Cardiac muscle cell (in vitro differentiated cells and primary cell): ENCODE data around the gene TAS1R3. TPM values are rescaled to one million over a fixed set of nuclear protein-coding genes. Genes with fewer than 3 reads are reported as not detected.

ENCODE experiments used
- DNase-seq, 2 donors: peaks; one replicate each; pipeline versions ENCODE4 v3.0.0 to v3.0.0-alpha.2; 2010 to 2017; ENCODE audit warnings: low read depth in 1 of 2, low spot score in 1 of 2
- H3K27ac ChIP-seq: fragments of 200-600 bp; sonication (generic); 2 replicates; pipeline ENCODE4 v1.5.1; 2016
- H3K27me3 ChIP-seq: fragments of 200-600 bp; sonication (generic); 2 replicates; pipeline ENCODE4 v1.6.0; 2016; ENCODE audit warnings: control low read depth
- H3K36me3 ChIP-seq: fragments of 200-600 bp; sonication (generic); 2 replicates; pipeline ENCODE4 v1.5.1; 2016; ENCODE audit warnings: control low read depth
- H3K4me1 ChIP-seq: fragments of 200-600 bp; sonication (generic); 2 replicates; pipeline ENCODE4 v1.8.1; 2017; ENCODE audit warnings: low read depth, mild to moderate bottlenecking, mixed run types
- H3K4me3 ChIP-seq: fragments of 200-600 bp; sonication (generic); 2 replicates; pipeline ENCODE4 v1.5.1; 2016; ENCODE audit warnings: mild to moderate bottlenecking
- H3K9me3 ChIP-seq: fragments of 200-600 bp; sonication (generic); 2 replicates; pipeline ENCODE4 v1.5.1; 2017; ENCODE audit warnings: low read depth, mild to moderate bottlenecking, control low read depth
- polyA plus RNA-seq: library from polyadenylated mRNA; unstranded; fragments of >200 nt; fragmentation: Nextera tagmentation; extraction: Ambion mirVana; gene quantifications from 2 replicates; pipeline ENCODE4 v1.2.1, GENCODE V29; 2016
- total RNA-seq: library from RNA; depleted of rRNA; stranded (reverse); fragments of >200 nt; gene quantifications from 2 replicates; pipeline ENCODE4 v1.2.3, GENCODE V29; 2016
- TF ChIP-seq, protein P1 (sequence below): IDR thresholded peaks from 2 replicates; pipeline ENCODE4 v1.5.1; 2012; ENCODE audit warnings: low read depth, mild to moderate bottlenecking, low read length

The TAS1R3 gene
- total and polyA plus RNA-seq, 2 experiments from 2014 or later = 0.32 to 1.1 TPM

DNA sequence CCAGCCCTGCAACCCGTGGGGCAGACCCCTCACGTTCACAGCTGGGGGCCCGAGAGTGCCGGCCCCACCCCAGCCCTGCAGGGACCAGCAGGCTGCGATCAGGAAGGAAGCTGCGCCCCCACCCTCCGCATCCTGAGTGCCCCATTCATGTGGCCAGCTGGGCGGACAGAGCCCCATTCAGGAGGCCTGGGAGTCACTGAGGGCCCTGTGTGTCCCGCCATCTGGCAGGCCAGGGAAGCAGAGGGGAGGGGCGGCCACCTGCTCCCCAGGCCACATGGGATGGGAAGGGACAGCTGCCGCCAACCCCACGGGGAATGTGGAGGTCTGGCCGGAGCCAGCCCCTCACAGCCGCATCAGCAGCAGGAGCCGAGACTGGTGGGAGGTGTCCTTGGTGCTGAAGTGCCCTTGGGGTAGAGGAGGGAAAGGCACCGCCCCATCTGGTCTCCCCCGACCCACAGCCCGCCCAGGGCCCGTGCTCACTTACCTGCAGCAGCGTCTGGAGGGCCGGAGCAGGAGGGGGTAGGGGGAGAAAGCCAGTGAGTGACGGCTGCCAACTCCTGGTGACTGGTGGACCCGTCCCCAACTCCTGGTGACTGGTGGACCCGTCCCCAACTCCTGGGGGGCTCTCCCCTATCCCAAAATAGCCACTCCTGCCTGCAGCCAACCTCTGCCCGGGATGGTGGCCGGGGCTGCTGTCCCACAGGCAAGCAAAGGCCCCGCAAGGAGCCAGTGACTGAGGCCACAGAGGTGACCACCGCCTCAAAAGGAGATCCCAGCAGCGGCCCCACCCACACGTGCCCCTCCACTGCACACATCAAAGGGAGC, 32.0 kb upstream of the TAS1R3 start:
- Histone ChIP-seq H3K9me3 (no peaks in the 10 kb centered on the region), H3K27ac (no peak overlapping the region), H3K36me3 (no peaks in the 10 kb centered on the region), H3K4me1 (no peaks in the 10 kb centered on the region), H3K4me3 (no peak overlapping the region), H3K27me3 (no peaks in the 10 kb centered on the region)
- TF ChIP-seq, protein P1, sequence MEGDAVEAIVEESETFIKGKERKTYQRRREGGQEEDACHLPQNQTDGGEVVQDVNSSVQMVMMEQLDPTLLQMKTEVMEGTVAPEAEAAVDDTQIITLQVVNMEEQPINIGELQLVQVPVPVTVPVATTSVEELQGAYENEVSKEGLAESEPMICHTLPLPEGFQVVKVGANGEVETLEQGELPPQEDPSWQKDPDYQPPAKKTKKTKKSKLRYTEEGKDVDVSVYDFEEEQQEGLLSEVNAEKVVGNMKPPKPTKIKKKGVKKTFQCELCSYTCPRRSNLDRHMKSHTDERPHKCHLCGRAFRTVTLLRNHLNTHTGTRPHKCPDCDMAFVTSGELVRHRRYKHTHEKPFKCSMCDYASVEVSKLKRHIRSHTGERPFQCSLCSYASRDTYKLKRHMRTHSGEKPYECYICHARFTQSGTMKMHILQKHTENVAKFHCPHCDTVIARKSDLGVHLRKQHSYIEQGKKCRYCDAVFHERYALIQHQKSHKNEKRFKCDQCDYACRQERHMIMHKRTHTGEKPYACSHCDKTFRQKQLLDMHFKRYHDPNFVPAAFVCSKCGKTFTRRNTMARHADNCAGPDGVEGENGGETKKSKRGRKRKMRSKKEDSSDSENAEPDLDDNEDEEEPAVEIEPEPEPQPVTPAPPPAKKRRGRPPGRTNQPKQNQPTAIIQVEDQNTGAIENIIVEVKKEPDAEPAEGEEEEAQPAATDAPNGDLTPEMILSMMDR = no peak
- peak in 1 of 2 donors; percentile 77 for DNase-seq

DNA sequence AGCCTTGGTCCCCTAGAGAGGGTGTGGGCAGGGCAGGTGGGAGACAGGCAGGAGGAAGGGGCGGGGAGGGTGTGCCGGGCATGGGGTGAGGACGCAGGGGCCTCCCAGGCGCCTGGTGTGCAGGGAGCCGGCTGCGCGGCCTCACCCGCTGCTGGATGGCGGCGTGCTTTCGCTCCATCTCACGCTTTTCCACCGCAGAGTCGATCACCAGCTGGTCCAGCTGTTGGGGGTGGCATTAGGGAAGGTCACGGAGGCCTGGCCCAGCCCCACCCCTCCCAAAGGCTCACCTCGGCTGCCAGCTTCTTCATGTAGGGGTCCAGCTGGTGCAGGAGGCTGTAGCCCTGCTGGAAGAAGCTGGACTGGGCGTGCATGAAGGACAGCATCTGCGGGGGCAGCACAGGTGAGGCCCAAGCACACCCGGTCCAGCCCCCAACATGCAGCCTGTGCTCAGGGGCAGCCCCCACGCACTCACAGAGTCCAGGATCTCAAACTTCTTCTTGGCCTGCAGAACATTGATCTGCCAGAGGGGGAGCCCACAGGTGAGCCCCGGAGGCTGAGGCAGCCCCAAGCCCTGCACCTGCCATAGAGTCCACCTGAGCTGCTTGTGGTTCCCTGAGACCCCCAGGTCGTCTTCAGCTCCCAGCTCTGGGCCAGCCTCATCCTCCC, 31.3 kb upstream of the TAS1R3 start:
- Histone ChIP-seq H3K4me1 (no peaks in the 10 kb centered on the region), H3K27me3 (no peaks in the 10 kb centered on the region), H3K9me3 (no peaks in the 10 kb centered on the region), H3K4me3 (no peak overlapping the region), H3K36me3 (no peaks in the 10 kb centered on the region), H3K27ac (no peak overlapping the region)
- no peak for DNase-seq
- TF ChIP-seq, protein P1 = peak; percentile 29

DNA sequence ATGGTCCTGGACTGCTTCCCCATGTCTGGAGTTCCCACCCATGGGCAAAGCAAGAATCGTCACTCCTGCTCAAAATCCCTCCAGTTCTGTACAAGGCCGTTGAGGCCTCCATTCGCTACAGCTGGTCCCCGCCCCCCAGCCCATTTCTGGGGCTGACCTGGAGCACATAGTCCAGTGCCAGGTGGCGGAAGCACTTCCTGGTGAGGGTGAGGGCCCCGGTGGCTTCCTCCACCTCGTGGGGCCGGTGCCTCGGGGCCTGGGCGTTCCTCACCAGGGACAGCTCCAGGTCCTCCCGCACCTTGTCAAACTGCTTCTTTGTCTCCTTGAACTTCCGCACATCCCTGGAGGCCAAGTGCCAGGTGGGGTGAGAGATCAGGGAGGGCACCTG, 30.7 kb upstream of the TAS1R3 start:
- Histone ChIP-seq H3K4me3 (no peak overlapping the region), H3K4me1 (peaks cover under 1% of the 10 kb centered on the region), H3K36me3 (no peaks in the 10 kb centered on the region), H3K27ac (no peak overlapping the region), H3K9me3 (no peaks in the 10 kb centered on the region), H3K27me3 (no peaks in the 10 kb centered on the region)
- TF ChIP-seq, protein P1 = no peak
- no peak for DNase-seq

DNA sequence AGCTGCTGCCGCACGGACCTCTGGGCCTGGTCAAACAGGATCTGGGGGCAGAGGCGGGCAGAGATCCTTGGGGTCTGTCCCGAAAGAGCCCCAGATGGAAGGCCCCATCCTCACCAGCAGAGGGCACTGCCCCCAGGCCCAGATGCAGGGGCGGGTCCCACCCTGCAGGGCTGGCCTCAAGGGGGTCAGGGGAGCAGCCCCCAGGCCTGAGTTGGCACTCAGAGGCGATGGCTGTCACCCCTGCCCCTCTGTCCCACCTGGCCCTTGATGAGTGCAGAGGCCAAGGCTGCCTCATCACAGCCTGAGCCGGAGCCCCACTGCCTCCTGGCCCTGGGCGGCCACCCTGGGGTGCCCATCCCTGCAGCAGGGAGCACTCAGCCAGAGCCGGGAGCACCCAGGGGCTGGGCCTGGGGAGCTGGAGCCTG, 29.1 kb upstream of the TAS1R3 start:
- peaks cover 18% of the 10 kb centered on the region for H3K4me1 ChIP-seq
- no peaks in the 10 kb centered on the region for H3K27me3 ChIP-seq
- H3K4me3 ChIP-seq = no peak overlapping the region
- TF ChIP-seq, protein P1 = peak; percentile 54
- no peak overlapping the region for H3K27ac ChIP-seq
- no peaks in the 10 kb centered on the region for H3K36me3 ChIP-seq
- no peaks in the 10 kb centered on the region for H3K9me3 ChIP-seq
- DNase-seq = no peak

DNA sequence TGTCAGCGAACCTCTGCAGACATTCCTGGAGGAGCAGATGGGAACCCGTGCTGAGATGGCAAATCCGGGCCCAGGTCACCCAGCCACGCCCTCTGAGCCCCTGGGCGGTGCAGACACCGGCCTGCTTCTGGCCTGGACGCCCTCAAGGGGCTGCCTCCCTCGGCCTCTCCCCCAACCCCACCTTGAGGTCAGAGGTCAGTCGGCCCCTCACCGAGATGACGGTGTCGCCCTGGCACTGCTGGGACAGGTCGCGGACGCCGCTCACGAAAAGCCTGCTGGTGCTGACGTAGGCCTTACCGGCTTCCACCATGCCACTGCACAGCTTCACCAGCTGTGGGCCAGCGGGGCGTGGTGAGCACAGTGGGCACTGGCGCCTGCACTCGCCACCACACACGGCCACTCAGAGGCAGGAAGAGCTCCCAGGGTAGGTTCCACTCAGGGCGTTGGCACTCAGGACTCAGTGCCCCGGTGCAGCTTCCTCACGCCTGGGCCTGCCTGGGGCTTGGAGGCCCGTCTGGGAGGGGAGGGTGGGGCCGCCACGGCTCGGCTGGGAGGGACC, 28.1 kb upstream of the TAS1R3 start:
- Histone ChIP-seq H3K4me1 (peaks cover 18% of the 10 kb centered on the region), H3K27ac (no peak overlapping the region), H3K4me3 (no peak overlapping the region)

More for the DNA sequence above, 28.1 kb upstream of the TAS1R3 start:
- Histone ChIP-seq H3K27me3 (no peaks in the 10 kb centered on the region), H3K36me3 (no peaks in the 10 kb centered on the region), H3K9me3 (no peaks in the 10 kb centered on the region)
- no peak for DNase-seq
- TF ChIP-seq, protein P1 = no peak
